A549 (cell line): ENCODE results near the gene ARAP3. TPM values are rescaled to one million over a fixed set of nuclear protein-coding genes. Genes with fewer than 3 reads are reported as not detected.

ENCODE experiments used
- ATAC-seq, 2 experiments: fragments of 200-7000 bp in 1 of 2; fragments of >200 bp in 1 of 2; cut with Nextera tagmentation in 1 of 2; cut with Tn5 transposase in 1 of 2; 3 replicates each; pipeline versions ENCODE4 v1.8.0 to v1.9.1; 2018 to 2020; ENCODE audit warnings: mild to moderate bottlenecking in 1 of 2, moderate library complexity in 1 of 2
- CTCF ChIA-PET: fragments of 300-600 bp; sonication (Branson Sonifier 250); formaldehyde crosslinking; extraction: SDS; loops from one replicate; lab custom pipeline; 2021; ENCODE audit warnings: antibody characterized with exemption, inconsistent platforms; lab: Yijun Ruan, JAX
- POLR2A ChIA-PET: fragments of 350-600 bp; formaldehyde crosslinking; extraction: SDS; loops from one replicate; lab custom pipeline; 2021; ENCODE audit warnings: antibody characterized with exemption, inconsistent platforms; lab: Yijun Ruan, JAX
- DNase-seq, 2 experiments: peaks; one replicate each; pipeline versions ENCODE4 v3.0.0 to v3.0.0-alpha.2; 2011 to 2016; ENCODE audit warnings: low read depth in 1 of 2, low spot score in 1 of 2
- FAIRE-seq: peaks from 2 replicates; lab custom pipeline; 2011; peaks lifted over from hg19 to GRCh38; lab: Jason Lieb, UNC
- H3K27ac ChIP-seq, 2 experiments: fragments of >200 bp; sonication (Bioruptor Twin); formaldehyde crosslinking; 3 replicates each; pipeline ENCODE4 v1.5.1; 2016 to 2017
- H3K4me1 ChIP-seq: fragments of >200 bp; sonication (Bioruptor Twin); formaldehyde crosslinking; 3 replicates; pipeline ENCODE4 v1.6.1; 2016
- H3K4me2 ChIP-seq: fragments of >200 bp; sonication (Bioruptor Twin); formaldehyde crosslinking; 3 replicates; pipeline ENCODE4 v1.6.1; 2016
- H3K4me3 ChIP-seq: fragments of >200 bp; sonication (Bioruptor Twin); formaldehyde crosslinking; 3 replicates; pipeline ENCODE4 v1.5.1; 2016
- H3K9me3 ChIP-seq: fragments of >200 bp; sonication (Bioruptor Twin); formaldehyde crosslinking; 3 replicates; pipeline ENCODE4 v1.6.1; 2016
- BHLHE40 ChIP-seq: IDR thresholded peaks from 2 replicates; pipeline ENCODE4 v1.6.1; 2012; ENCODE audit warnings: low read depth, low read length, inconsistent platforms
- CBX8 ChIP-seq: fragments of 200-600 bp; sonication (generic); IDR thresholded peaks from 2 replicates; pipeline ENCODE4 v1.6.1; 2016
- CEBPB ChIP-seq, 2 experiments: fragments of >200 bp in 1 of 2; sonication (Bioruptor Twin) in 1 of 2; formaldehyde crosslinking in 1 of 2; IDR thresholded peaks; 2 replicates each; pipeline ENCODE4 v1.6.1; 2012 to 2016
- CHD4 ChIP-seq: fragments of 200-600 bp; sonication (generic); IDR thresholded peaks from 2 replicates; pipeline ENCODE4 v1.6.1; 2016; ENCODE audit warnings: antibody characterized with exemption, mild to moderate bottlenecking, borderline replicate concordance
- EHF ChIP-seq: fragments of 250-450 bp; sonication (Bioruptor Pico); IDR thresholded peaks from 2 replicates; pipeline ENCODE4 v1.5.0; 2020; ENCODE audit warnings: mild to moderate bottlenecking
- EP300 ChIP-seq, 2 experiments: fragments of >200 bp; sonication (Bioruptor Twin); formaldehyde crosslinking; IDR thresholded peaks; 2 replicates in 1 of 2; 3 replicates in 1 of 2; pipeline ENCODE4 v1.6.1; 2016 to 2017
- ESRRA ChIP-seq: fragments of 150-350 bp; IDR thresholded peaks from 2 replicates; pipeline ENCODE4 v1.6.1; 2014; ENCODE audit warnings: mild to moderate bottlenecking, low read length, borderline replicate concordance
- FOSB ChIP-seq: fragments of 250-450 bp; sonication (Bioruptor Pico); IDR thresholded peaks from 2 replicates; pipeline ENCODE4 v1.5.0; 2020; ENCODE audit warnings: mild to moderate bottlenecking, moderate library complexity
- FOSL2 ChIP-seq, 2 experiments: fragments of 450-650 bp in 1 of 2; fragments of >200 bp in 1 of 2; sonication (Bioruptor Twin) in 1 of 2; formaldehyde crosslinking; IDR thresholded peaks; 2 replicates each; pipeline versions ENCODE4 v1.5.0 to v1.6.1; 2016 to 2020; ENCODE audit warnings: mild to moderate bottlenecking in 1 of 2, moderate library complexity in 1 of 2
- FOXS1 ChIP-seq: fragments of 250-450 bp; sonication (Bioruptor Pico); IDR thresholded peaks from 2 replicates; pipeline ENCODE4 v1.5.0; 2020; ENCODE audit warnings: mild to moderate bottlenecking, moderate library complexity
- GATA3 ChIP-seq: IDR thresholded peaks from 2 replicates; pipeline ENCODE4 v1.6.1; 2012; ENCODE audit warnings: borderline replicate concordance
- HOXA7 ChIP-seq: fragments of 250-450 bp; sonication (Bioruptor Pico); IDR thresholded peaks from 2 replicates; pipeline ENCODE4 v1.5.0; 2020; ENCODE audit warnings: mild to moderate bottlenecking, moderate library complexity
- HOXB5 ChIP-seq: fragments of 250-450 bp; sonication (Bioruptor Pico); IDR thresholded peaks from 2 replicates; pipeline ENCODE4 v1.5.0; 2020; ENCODE audit warnings: mild to moderate bottlenecking, moderate library complexity
- JUN ChIP-seq, 2 experiments: fragments of >200 bp; sonication (Bioruptor Twin); formaldehyde crosslinking; IDR thresholded peaks; 2 replicates in 1 of 2; 3 replicates in 1 of 2; pipeline ENCODE4 v1.6.1; 2016 to 2017
- KDM5A ChIP-seq: fragments of 200-600 bp; sonication (generic); IDR thresholded peaks from 2 replicates; pipeline ENCODE4 v1.6.1; 2016; ENCODE audit warnings: antibody characterized with exemption, mild to moderate bottlenecking
- MAFK ChIP-seq: fragments of 450-650 bp; IDR thresholded peaks from 2 replicates; pipeline ENCODE4 v1.6.1; 2014; ENCODE audit not compliant: partially characterized antibody
- MYC ChIP-seq: IDR thresholded peaks from 2 replicates; pipeline ENCODE4 v1.6.1; 2012; ENCODE audit warnings: mild to moderate bottlenecking, inconsistent platforms, low read length, improper control_type of control experiment, borderline replicate concordance
- PHF8 ChIP-seq: fragments of 200-600 bp; sonication (generic); IDR thresholded peaks from 2 replicates; pipeline ENCODE4 v1.6.1; 2016; ENCODE audit warnings: low read depth, mild to moderate bottlenecking, antibody characterized with exemption, moderate library complexity, borderline replicate concordance
- POLR2A ChIP-seq: IDR thresholded peaks from 2 replicates; pipeline ENCODE4 v1.6.1; 2012; ENCODE audit warnings: mild to moderate bottlenecking, low read length
- RCOR1 ChIP-seq: fragments of 150-350 bp; IDR thresholded peaks from 2 replicates; pipeline ENCODE4 v1.6.1; 2014; ENCODE audit warnings: antibody characterized with exemption, low read length, low read depth
- RFX5 ChIP-seq: fragments of 450-650 bp; IDR thresholded peaks from 2 replicates; pipeline ENCODE4 v1.7.1; 2014; ENCODE audit warnings: antibody characterized with exemption, mild to moderate bottlenecking, moderate library complexity
- RNF2 ChIP-seq: fragments of 200-600 bp; sonication (generic); IDR thresholded peaks from 2 replicates; pipeline ENCODE4 v1.6.1; 2016; ENCODE audit warnings: low read depth, mild to moderate bottlenecking, antibody characterized with exemption, moderate library complexity, borderline replicate concordance
- SREBF2 ChIP-seq: fragments of 450-650 bp; IDR thresholded peaks from 2 replicates; pipeline ENCODE4 v1.6.1; 2014; ENCODE audit warnings: mild to moderate bottlenecking, moderate library complexity
- TFCP2L1 ChIP-seq: fragments of 250-450 bp; sonication (Bioruptor Pico); IDR thresholded peaks from 2 replicates; pipeline ENCODE4 v1.5.0; 2021; ENCODE audit warnings: mild to moderate bottlenecking
- TP53 ChIP-seq: fragments of 250-450 bp; sonication (Bioruptor Pico); IDR thresholded peaks from 2 replicates; pipeline ENCODE4 v1.5.0; 2021; ENCODE audit warnings: mild to moderate bottlenecking, moderate library complexity
- ZFP36 ChIP-seq: fragments of 450-650 bp; IDR thresholded peaks from 2 replicates; pipeline ENCODE4 v1.6.1; 2014; ENCODE audit warnings: borderline replicate concordance; ENCODE audit not compliant: partially characterized antibody
- ZNF302 ChIP-seq: fragments of 250-450 bp; sonication (Bioruptor Pico); IDR thresholded peaks from 2 replicates; pipeline ENCODE4 v1.9.0; 2021; ENCODE audit warnings: inconsistent platforms, mild to moderate bottlenecking, moderate library complexity
- ZSCAN20 ChIP-seq: fragments of 250-450 bp; sonication (Bioruptor Pico); IDR thresholded peaks from 2 replicates; pipeline ENCODE4 v1.8.0; 2022; ENCODE audit warnings: mild to moderate bottlenecking, moderate library complexity
- WGBS: methylation state at CpG from one replicate; pipeline ENCODE4 v1.1.6; 2017; ENCODE audit errors: missing lambda C conversion rate; 5-methylcytosine and 5-hydroxymethylcytosine counted together
- polyA plus RNA-seq, 4 experiments: library from polyadenylated mRNA; depleted of rRNA in 3 of 4; stranded (reverse); fragments of >200 nt; fragmentation: RNase III in 1 of 4; extraction: RNeasy Plus Mini Kit Qiagen cat#74134 plus additional on column Dnase treatment in 1 of 4; gene quantifications; 2 replicates in 3 of 4; 3 replicates in 1 of 4; pipeline ENCODE4 v1.2.3, GENCODE V29; 2011 to 2017
- TF ChIP-seq, protein P1 (sequence below): fragments of >200 bp; sonication (Bioruptor Twin); formaldehyde crosslinking; IDR thresholded peaks from 2 replicates; pipeline ENCODE4 v1.6.1; 2016
- TF ChIP-seq, protein P2 (sequence below): fragments of >200 bp; sonication (Bioruptor Twin); formaldehyde crosslinking; IDR thresholded peaks from 3 replicates; pipeline ENCODE4 v1.6.1; 2016
- TF ChIP-seq, protein P3 (sequence below): fragments of 450-650 bp; IDR thresholded peaks from 2 replicates; pipeline ENCODE4 v1.6.1; 2014; ENCODE audit warnings: antibody characterized with exemption

Gene ARAP3
- polyA plus RNA-seq, 2 of the 4 experiments (the other 2 are of a cell fraction): 3.0 to 6.6 TPM

DNA sequence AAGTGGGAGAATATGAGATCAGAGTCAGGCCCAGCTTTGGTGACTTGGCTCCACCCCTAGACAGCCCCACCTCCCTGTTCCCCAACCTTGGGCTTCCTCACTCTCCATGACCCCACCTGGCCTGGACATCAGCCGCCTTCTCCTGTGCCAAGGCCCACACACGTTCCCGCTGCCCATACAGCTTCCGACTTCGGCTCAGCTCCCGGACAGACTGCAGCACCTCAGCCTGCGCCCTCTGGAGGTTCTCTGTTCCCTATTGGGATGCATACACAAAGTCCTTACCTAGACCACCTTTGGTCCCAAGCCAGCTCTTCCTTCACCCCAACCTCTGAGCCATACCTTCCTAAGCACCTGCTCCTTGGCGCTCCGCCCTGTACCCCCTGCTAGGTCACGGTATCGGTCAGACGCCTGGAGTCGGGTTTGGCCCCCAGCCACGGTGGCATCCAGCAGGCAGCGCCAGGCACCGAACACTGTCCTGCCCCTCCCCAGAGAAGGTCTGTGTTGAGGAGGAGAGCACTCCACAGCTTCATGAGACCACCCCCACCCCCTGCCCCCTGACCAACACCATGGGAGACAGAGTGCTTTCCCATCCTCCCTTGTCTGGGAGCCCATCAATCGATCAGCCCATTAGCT, 32.9 kb downstream of the ARAP3 start:
- 96% methylated on average over 17 of the region's 17 CpGs for WGBS
- TF ChIP-seq MAFK (no peak), PHF8 (no peak), SREBF2 (no peak), CHD4 (no peak), RFX5 (no peak), JUN (IDR thresholded peaks at IDR 0.05) (no peak)
- Histone ChIP-seq H3K9me3 (no peaks in the 10 kb centered on the region), H3K27ac (no peak overlapping the region), H3K4me2 (no peak overlapping the region), H3K4me1 (peaks cover 4% of the 10 kb centered on the region; the same call in 1 of the 3 replicates), H3K4me3 (no peak overlapping the region)
- ATAC-seq (no peak), FAIRE-seq (no peak), DNase-seq (no peak)
- CTCF ChIA-PET: interaction anchor here (1.0 to 4.6 kb wide), 5 partner anchors 8 to 57 kb away, joined by 3 to 22 read pairs (median 17); partner anchors contain the start of genes DIAPH1, HDAC3 and RELL2
- POLR2A ChIA-PET: interaction anchor here (1.4 kb wide), 1 partner anchor 12 kb away, joined by 4 read pairs; the partner anchor contains the start of genes HDAC3 and RELL2

DNA sequence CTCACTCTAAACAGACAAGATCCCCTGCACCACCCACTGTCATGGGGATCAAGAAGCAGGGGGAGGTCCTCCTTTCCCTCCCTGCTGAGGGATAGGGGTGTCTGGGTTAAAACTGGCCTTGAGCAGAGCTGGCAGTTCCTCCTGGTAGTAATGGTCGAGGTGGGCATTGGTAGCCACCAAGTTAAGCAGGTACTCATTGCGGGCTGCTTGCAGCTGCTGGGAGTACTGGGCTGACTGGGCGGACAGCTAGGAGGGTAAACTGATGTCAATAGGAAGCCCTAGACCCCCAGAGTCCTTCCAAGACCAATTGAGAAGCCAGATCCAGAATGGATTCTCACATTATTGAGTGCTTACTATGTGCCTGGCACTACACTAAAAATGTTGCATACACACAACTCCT, 34.2 kb downstream of the ARAP3 start:
- Histone ChIP-seq H3K4me3 (no peak overlapping the region), H3K4me1 (peaks cover 4% of the 10 kb centered on the region; the same call in 1 of the 3 replicates), H3K27ac (no peak overlapping the region), H3K4me2 (no peak overlapping the region), H3K9me3 (no peaks in the 10 kb centered on the region)
- CTCF ChIA-PET: interaction anchor here (1.9 to 4.6 kb wide), 5 partner anchors 10 to 56 kb away, joined by 6 to 22 read pairs (median 17); partner anchors contain the start of genes DIAPH1, HDAC3 and RELL2
- no peak for FAIRE-seq
- DNase-seq: no peak
- POLR2A ChIA-PET: no interaction called here
- WGBS: 76% methylated on average over 3 of the region's 3 CpGs
- ATAC-seq: no peak
- TF ChIP-seq TFCP2L1 (CRISPR knock-in tag) (no peak), ESRRA (no peak), POLR2A (no peak), GATA3 (no peak), CBX8 (no peak), ZNF302 (CRISPR knock-in tag) (no peak), FOXS1 (no peak), SREBF2 (no peak), MYC (no peak), ZSCAN20 (CRISPR knock-in tag) (no peak), FOSB (CRISPR knock-in tag) (no peak), KDM5A (no peak), CHD4 (no peak), RFX5 (no peak), ZFP36 (no peak), TP53 (CRISPR knock-in tag) (no peak), EP300 (IDR thresholded peaks at IDR 0.05) (no peak), RNF2 (no peak)
- TF ChIP-seq, protein P1, sequence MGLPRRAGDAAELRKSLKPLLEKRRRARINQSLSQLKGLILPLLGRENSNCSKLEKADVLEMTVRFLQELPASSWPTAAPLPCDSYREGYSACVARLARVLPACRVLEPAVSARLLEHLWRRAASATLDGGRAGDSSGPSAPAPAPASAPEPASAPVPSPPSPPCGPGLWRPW: no peak
- TF ChIP-seq, all 56 proteins: peak for 0

DNA sequence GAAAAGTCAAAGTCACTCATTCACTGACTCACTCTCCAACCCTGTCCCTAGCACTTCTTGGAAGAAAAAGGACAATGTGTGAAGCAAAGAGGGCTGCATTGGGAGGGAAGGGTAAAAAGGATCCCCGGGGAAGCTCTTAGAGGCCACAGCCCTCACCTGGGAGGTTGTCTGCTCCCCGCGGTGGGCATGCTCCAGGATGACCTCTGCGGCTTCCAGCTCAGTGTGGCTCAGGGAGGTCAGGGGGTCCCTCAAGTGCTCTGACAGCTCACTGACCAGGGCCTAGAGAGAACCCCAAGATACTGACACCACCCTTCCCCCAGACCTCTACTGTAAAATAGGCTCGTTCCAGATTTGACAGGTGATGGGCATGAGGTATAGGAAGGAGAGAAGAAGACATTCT, 34.8 kb downstream of the ARAP3 start:
- 79% methylated on average over 4 of the region's 5 CpGs for WGBS
- Histone ChIP-seq H3K4me2 (no peak overlapping the region), H3K27ac (no peak overlapping the region), H3K4me3 (no peak overlapping the region), H3K4me1 (peaks cover 5% of the 10 kb centered on the region; the same call in 2 of the 3 replicates), H3K9me3 (no peaks in the 10 kb centered on the region)
- ChIA-PET CTCF (interaction anchor here (0.7 to 4.6 kb wide), 6 partner anchors 10 to 184 kb away, joined by 3 to 22 read pairs (median 12); partner anchors contain the start of genes DIAPH1, HDAC3 and RELL2), POLR2A (interaction anchor here (0.5 to 0.8 kb wide), 2 partner anchors 10 to 928 kb away, joined by 3 to 5 read pairs; partner anchors contain the start of genes HDAC3 and RELL2)
- FAIRE-seq: no peak
- DNase-seq: no peak
- no peak for ATAC-seq
- TF ChIP-seq RCOR1: no peak
- no peak for TF ChIP-seq KDM5A
- TF ChIP-seq FOSL2 (IDR thresholded peaks at IDR 0.05): no peak
- no peak for TF ChIP-seq FOSL2 (CRISPR knock-in tag; IDR thresholded peaks at IDR 0.05)
- TF ChIP-seq ZFP36: no peak
- TF ChIP-seq, protein P2, sequence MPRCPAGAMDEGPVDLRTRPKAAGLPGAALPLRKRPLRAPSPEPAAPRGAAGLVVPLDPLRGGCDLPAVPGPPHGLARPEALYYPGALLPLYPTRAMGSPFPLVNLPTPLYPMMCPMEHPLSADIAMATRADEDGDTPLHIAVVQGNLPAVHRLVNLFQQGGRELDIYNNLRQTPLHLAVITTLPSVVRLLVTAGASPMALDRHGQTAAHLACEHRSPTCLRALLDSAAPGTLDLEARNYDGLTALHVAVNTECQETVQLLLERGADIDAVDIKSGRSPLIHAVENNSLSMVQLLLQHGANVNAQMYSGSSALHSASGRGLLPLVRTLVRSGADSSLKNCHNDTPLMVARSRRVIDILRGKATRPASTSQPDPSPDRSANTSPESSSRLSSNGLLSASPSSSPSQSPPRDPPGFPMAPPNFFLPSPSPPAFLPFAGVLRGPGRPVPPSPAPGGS: no peak
- TF ChIP-seq, protein P1: no peak
- no peak for TF ChIP-seq CEBPB (IDR thresholded peaks at IDR 0.05)
- TF ChIP-seq, protein P3, sequence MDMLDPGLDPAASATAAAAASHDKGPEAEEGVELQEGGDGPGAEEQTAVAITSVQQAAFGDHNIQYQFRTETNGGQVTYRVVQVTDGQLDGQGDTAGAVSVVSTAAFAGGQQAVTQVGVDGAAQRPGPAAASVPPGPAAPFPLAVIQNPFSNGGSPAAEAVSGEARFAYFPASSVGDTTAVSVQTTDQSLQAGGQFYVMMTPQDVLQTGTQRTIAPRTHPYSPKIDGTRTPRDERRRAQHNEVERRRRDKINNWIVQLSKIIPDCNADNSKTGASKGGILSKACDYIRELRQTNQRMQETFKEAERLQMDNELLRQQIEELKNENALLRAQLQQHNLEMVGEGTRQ: no peak
- TF ChIP-seq EP300 (IDR thresholded peaks at IDR 0.05): no peak
- TF ChIP-seq EHF (CRISPR knock-in tag): no peak
- TF ChIP-seq HOXA7 (CRISPR knock-in tag): no peak
- TF ChIP-seq FOSB (CRISPR knock-in tag): no peak
- TF ChIP-seq HOXB5 (CRISPR knock-in tag): no peak
- no peak for TF ChIP-seq BHLHE40
